ENCODE measurements around the gene FKBP2. TPM values are rescaled to one million over a fixed set of nuclear protein-coding genes. Genes with fewer than 3 reads are reported as not detected.

FKBP2 gene
- total RNA-seq, 1 experiment from 2014 or later, result 70.2 TPM

- H3K36me3 ChIP-seq (ENCODE audit: control insufficient read depth, insufficient read depth, low read length), result 0 out of 2 replicates have a peak, but pooled peaks cover 3% of the 10 kb centered on the region
- TF ChIP-seq CTCF (IDR thresholded peaks at IDR 0.05; ENCODE audit: insufficient read depth in 1 of 2, low read depth in 1 of 2, low read length in 1 of 2, severe bottlenecking in 1 of 2, unreplicated experiment in 1 of 2), result no peak
- DNase-seq, result peak; percentile 92 to 95
- no peaks in the 10 kb centered on the region for H3K27me3 Mint-ChIP-seq (ENCODE audit: insufficient read depth, unreplicated experiment)
- CTCF ChIA-PET, result interaction anchor here (0.6 to 1.5 kb wide), 7 partner anchors 10 to 1028 kb away, joined by 3 to 5 read pairs (median 3); partner anchors contain the start of gene NAA40
- H3K27ac Mint-ChIP-seq (ENCODE audit: unreplicated experiment), result peak within 1 kb of the TSS; percentile 90
- peak within 1 kb of the TSS; percentile 91 for H3K4me3 ChIP-seq (ENCODE audit: low read depth, low read length)
- H3K36me3 Mint-ChIP-seq (ENCODE audit: insufficient read depth, unreplicated experiment), result peaks cover 52% of the 10 kb centered on the region
- H3K4me1 ChIP-seq, result peaks cover 32% of the 10 kb centered on the region
- no TSS peak for BruUV-seq (replicated peaks)
- peaks cover 20% of the 10 kb centered on the region for H3K4me1 Mint-ChIP-seq (ENCODE audit: low read depth, unreplicated experiment)
- H3K9me3 ChIP-seq, result no peaks in the 10 kb centered on the region
- no peaks in the 10 kb centered on the region for H3K27me3 ChIP-seq (replicated peaks; ENCODE audit: control insufficient read depth, insufficient read depth, low read length)
- H3K9me3 Mint-ChIP-seq (ENCODE audit: unreplicated experiment), result no peaks in the 10 kb centered on the region
- intact Hi-C loops (cut with micrococcal nuclease; ENCODE audit: unreplicated experiment), result no loop called here
- H3K4me3 Mint-ChIP-seq (ENCODE audit: unreplicated experiment), result peak within 1 kb of the TSS; percentile 97
- POLR2A ChIA-PET, result interaction anchor here (0.5 to 2.0 kb wide), 3 partner anchors 22 to 71 kb away, joined by 3 to 22 read pairs (median 4); partner anchors contain the start of genes PRDX5 and TRMT112
These were observed 6.2 kb downstream of the FKBP2 start, which contains the start of gene PPP1R14B for GRCh38 chr11:64246871-64247728. PPP1R14B (minus strand) TSS chr11:64246943; CDS start chr11:64246673, 270 bp downstream.

- 0 out of 2 replicates have a peak, but pooled peaks cover 3% of the 10 kb centered on the region for H3K36me3 ChIP-seq (ENCODE audit: control insufficient read depth, insufficient read depth, low read length)
- TF ChIP-seq CTCF (IDR thresholded peaks at IDR 0.05; ENCODE audit: insufficient read depth in 1 of 2, low read depth in 1 of 2, low read length in 1 of 2, severe bottlenecking in 1 of 2, unreplicated experiment in 1 of 2), result no peak
- H3K4me3 Mint-ChIP-seq (ENCODE audit: unreplicated experiment), result peak overlapping the region; percentile 97
- no peaks in the 10 kb centered on the region for H3K27me3 ChIP-seq (replicated peaks; ENCODE audit: control insufficient read depth, insufficient read depth, low read length)
- peaks cover 49% of the 10 kb centered on the region for H3K36me3 Mint-ChIP-seq (ENCODE audit: insufficient read depth, unreplicated experiment)
- no peaks in the 10 kb centered on the region for H3K9me3 Mint-ChIP-seq (ENCODE audit: unreplicated experiment)
- POLR2A ChIA-PET, result interaction anchor here (2.0 kb wide), 1 partner anchor 21 kb away, joined by 22 read pairs; no protein-coding TSS in a partner anchor
- peaks cover 20% of the 10 kb centered on the region for H3K4me1 Mint-ChIP-seq (ENCODE audit: low read depth, unreplicated experiment)
- CTCF ChIA-PET, result interaction anchor here (0.9 kb wide), 1 partner anchor 57 kb away, joined by 3 read pairs; no protein-coding TSS in a partner anchor
- no peaks in the 10 kb centered on the region for H3K9me3 ChIP-seq
- no peak for DNase-seq
- H3K27me3 Mint-ChIP-seq (ENCODE audit: insufficient read depth, unreplicated experiment), result no peaks in the 10 kb centered on the region
- H3K27ac Mint-ChIP-seq (ENCODE audit: unreplicated experiment), result no peak overlapping the region
- peaks cover 27% of the 10 kb centered on the region for H3K4me1 ChIP-seq
- H3K4me3 ChIP-seq (ENCODE audit: low read depth, low read length), result peak overlapping the region; percentile 91
- intact Hi-C loops (cut with micrococcal nuclease; ENCODE audit: unreplicated experiment), result no loop called here
- BruUV-seq (replicated peaks), result no TSS peak
These were observed 7.0 kb downstream of the FKBP2 start for GRCh38 chr11:64247729-64248531.

GRCh38 chr11:64248578-64248977 is 7.7 kb downstream of the FKBP2 start:
- ChIA-PET CTCF (no interaction called here), POLR2A (no interaction called here)
- H3K36me3 ChIP-seq (ENCODE audit: control insufficient read depth, insufficient read depth, low read length), result no peaks in the 10 kb centered on the region
- Mint-ChIP-seq H3K4me1 (ENCODE audit: low read depth, unreplicated experiment) (peaks cover 17% of the 10 kb centered on the region), H3K4me3 (ENCODE audit: unreplicated experiment) (no peak overlapping the region), H3K27me3 (ENCODE audit: insufficient read depth, unreplicated experiment) (no peaks in the 10 kb centered on the region), H3K36me3 (ENCODE audit: insufficient read depth, unreplicated experiment) (peaks cover 45% of the 10 kb centered on the region), H3K27ac (ENCODE audit: unreplicated experiment) (no peak overlapping the region), H3K9me3 (ENCODE audit: unreplicated experiment) (no peaks in the 10 kb centered on the region)
- no peak overlapping the region for H3K4me3 ChIP-seq (ENCODE audit: low read depth, low read length)
- no peaks in the 10 kb centered on the region for H3K9me3 ChIP-seq
- BruUV-seq (replicated peaks), result no TSS peak
- H3K4me1 ChIP-seq, result peaks cover 26% of the 10 kb centered on the region
- H3K27me3 ChIP-seq (replicated peaks; ENCODE audit: control insufficient read depth, insufficient read depth, low read length), result no peaks in the 10 kb centered on the region
- intact Hi-C loops (cut with micrococcal nuclease; ENCODE audit: unreplicated experiment), result no loop called here
- no peak for DNase-seq
- TF ChIP-seq CTCF (IDR thresholded peaks at IDR 0.05; ENCODE audit: insufficient read depth in 1 of 2, low read depth in 1 of 2, low read length in 1 of 2, severe bottlenecking in 1 of 2, unreplicated experiment in 1 of 2), result no peak
